Esophagus muscularis mucosa (tissue), 4 donors: Measurements from ENCODE around the gene ZFP90. TPM values are rescaled to one million over a fixed set of nuclear protein-coding genes. Genes with fewer than 3 reads are reported as not detected.

Source experiments
- DNase-seq: peaks from one replicate; pipeline ENCODE4 v3.0.0-alpha.2; 2017; ENCODE audit errors: extremely low spot score
- H3K27ac ChIP-seq, 4 donors: fragments of 200-600 bp; sonication (generic); replicated peaks in 1 of 4; 1 replicate in 3 of 4; 2 replicates in 1 of 4; pipeline ENCODE4 v1.5.1; 2016 to 2019; ENCODE audit warnings: mild to moderate bottlenecking in 1 of 4
- H3K27me3 ChIP-seq, 4 donors: fragments of 200-600 bp; sonication (generic); one replicate each; pipeline versions ENCODE4 v1.5.1 to v1.6.0; 2016 to 2019
- H3K36me3 ChIP-seq, 4 donors: fragments of 200-600 bp; sonication (generic); one replicate each; pipeline ENCODE4 v1.5.1; 2016 to 2019
- H3K4me1 ChIP-seq, 4 donors: fragments of 200-600 bp; sonication (generic); one replicate each; pipeline ENCODE4 v1.5.1; 2016 to 2019
- H3K4me3 ChIP-seq, 4 donors: fragments of 200-600 bp; sonication (generic); 1 replicate in 2 of 4; 2 replicates in 2 of 4; pipeline ENCODE4 v1.5.1; 2016 to 2019; ENCODE audit warnings: mild to moderate bottlenecking in 4 of 4, moderate library complexity in 1 of 4
- H3K9me3 ChIP-seq, 4 donors: fragments of 200-600 bp; sonication (generic); 1 replicate in 3 of 4; 2 replicates in 1 of 4; pipeline ENCODE4 v1.5.1; 2016 to 2019
- EP300 ChIP-seq: sonication (generic); formaldehyde crosslinking; IDR thresholded peaks from one replicate; pipeline ENCODE4 v1.6.1; 2017; ENCODE audit warnings: antibody characterized with exemption
- POLR2A ChIP-seq: fragments of 450-650 bp; IDR thresholded peaks from one replicate; pipeline ENCODE4 v1.6.1; 2017; ENCODE audit warnings: antibody characterized with exemption, moderate library complexity, mild to moderate bottlenecking, low read depth
- POLR2AphosphoS5 ChIP-seq, 2 donors: sonication (generic); formaldehyde crosslinking; IDR thresholded peaks; one replicate each; pipeline ENCODE4 v1.6.1; 2017; ENCODE audit warnings: antibody characterized with exemption in 2 of 2
- WGBS: methylation state at CpG from one replicate; pipeline ENCODE4 v1.1.5; 2018; 5-methylcytosine and 5-hydroxymethylcytosine counted together
- intact Hi-C: fragments of 100-400 bp; cut with DNase I; formaldehyde crosslinking; loops from one replicate; pipeline ENCODE4 v1.15.1; 2023
- total RNA-seq, 4 donors: library from RNA; depleted of rRNA; stranded (reverse); fragments of >200 nt; gene quantifications; one replicate each; pipeline versions ENCODE4 v1.1.0 to v1.2.1, GENCODE V29; 2016
- TF ChIP-seq, protein P1 (sequence below), 3 experiments: fragments of 200-600 bp in 2 of 3; fragments of 450-650 bp in 1 of 3; sonication (generic) in 2 of 3; IDR thresholded peaks; one replicate each; pipeline ENCODE4 v1.5.1; 2017 to 2019; ENCODE audit warnings: antibody characterized with exemption in 3 of 3, mild to moderate bottlenecking in 2 of 3, moderate library complexity in 1 of 3

ZFP90 gene
- total RNA-seq, 4 donors from 2014 or later = 27.8 to 31.0 (median 29.5) TPM

GRCh38 chr16:68514511-68514910 lies 24.6 kb upstream of the ZFP90 start:
- no peak for DNase-seq
- no peak for TF ChIP-seq POLR2AphosphoS5 (IDR thresholded peaks at IDR 0.05)
- TF ChIP-seq POLR2A = no peak
- no peak for TF ChIP-seq EP300
- TF ChIP-seq, protein P1, sequence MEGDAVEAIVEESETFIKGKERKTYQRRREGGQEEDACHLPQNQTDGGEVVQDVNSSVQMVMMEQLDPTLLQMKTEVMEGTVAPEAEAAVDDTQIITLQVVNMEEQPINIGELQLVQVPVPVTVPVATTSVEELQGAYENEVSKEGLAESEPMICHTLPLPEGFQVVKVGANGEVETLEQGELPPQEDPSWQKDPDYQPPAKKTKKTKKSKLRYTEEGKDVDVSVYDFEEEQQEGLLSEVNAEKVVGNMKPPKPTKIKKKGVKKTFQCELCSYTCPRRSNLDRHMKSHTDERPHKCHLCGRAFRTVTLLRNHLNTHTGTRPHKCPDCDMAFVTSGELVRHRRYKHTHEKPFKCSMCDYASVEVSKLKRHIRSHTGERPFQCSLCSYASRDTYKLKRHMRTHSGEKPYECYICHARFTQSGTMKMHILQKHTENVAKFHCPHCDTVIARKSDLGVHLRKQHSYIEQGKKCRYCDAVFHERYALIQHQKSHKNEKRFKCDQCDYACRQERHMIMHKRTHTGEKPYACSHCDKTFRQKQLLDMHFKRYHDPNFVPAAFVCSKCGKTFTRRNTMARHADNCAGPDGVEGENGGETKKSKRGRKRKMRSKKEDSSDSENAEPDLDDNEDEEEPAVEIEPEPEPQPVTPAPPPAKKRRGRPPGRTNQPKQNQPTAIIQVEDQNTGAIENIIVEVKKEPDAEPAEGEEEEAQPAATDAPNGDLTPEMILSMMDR (IDR thresholded peaks at IDR 0.05) = no peak
- no peaks in the 10 kb centered on the region for H3K36me3 ChIP-seq
- WGBS = 83% methylated on average over 3 of the region's 3 CpGs
- intact Hi-C loops = no loop called here
- H3K4me3 ChIP-seq = no peak overlapping the region
- no peaks in the 10 kb centered on the region for H3K9me3 ChIP-seq
- no peak overlapping the region for H3K27ac ChIP-seq
- H3K4me1 ChIP-seq = peaks cover 0 to 9% (median 7%) of the 10 kb centered on the region in 4 donors
- peaks cover 0 to 31% (median 3%) of the 10 kb centered on the region in 4 donors for H3K27me3 ChIP-seq

DNA sequence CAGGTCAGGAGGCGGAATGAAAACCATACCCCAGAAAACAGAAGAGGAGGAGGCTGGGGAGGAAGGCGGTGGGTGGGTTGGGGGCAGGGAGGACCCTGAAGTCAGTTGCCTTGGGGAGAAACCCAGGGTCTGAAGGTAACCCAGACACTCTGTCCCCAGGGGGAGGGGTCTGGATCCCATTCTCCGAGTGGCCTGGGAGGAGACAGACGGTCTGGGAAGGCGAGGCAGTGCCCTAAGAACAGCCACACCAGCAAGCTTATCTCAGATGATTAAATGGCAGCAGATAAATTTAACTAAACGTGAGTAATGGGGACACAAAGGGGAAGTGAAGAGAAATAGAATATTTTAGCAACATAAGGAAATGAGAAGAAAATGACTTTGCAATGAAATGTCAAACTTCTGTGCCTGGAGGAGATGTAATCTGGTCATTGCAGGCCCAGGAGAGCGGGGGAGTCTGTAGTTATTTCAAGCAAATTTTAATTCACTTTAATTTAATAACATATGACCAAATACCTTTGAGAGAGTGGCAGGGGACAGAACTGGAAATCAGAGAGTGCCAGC lies 21.4 kb upstream of the ZFP90 start:
- H3K27me3 ChIP-seq = peaks cover 0 to 2% (median 0%) of the 10 kb centered on the region in 4 donors
- 78% methylated on average over 7 of the region's 7 CpGs for WGBS
- TF ChIP-seq POLR2A (no peak), EP300 (no peak), POLR2AphosphoS5 (IDR thresholded peaks at IDR 0.05) (no peak)
- TF ChIP-seq, protein P1 (IDR thresholded peaks at IDR 0.05) = no peak
- no peak overlapping the region for H3K4me3 ChIP-seq
- DNase-seq = no peak
- peaks cover 7 to 9% (median 8%) of the 10 kb centered on the region in 4 donors for H3K4me1 ChIP-seq
- intact Hi-C loops = no loop called here
- no peak overlapping the region for H3K27ac ChIP-seq
- H3K9me3 ChIP-seq = no peaks in the 10 kb centered on the region
- no peaks in the 10 kb centered on the region for H3K36me3 ChIP-seq

DNA sequence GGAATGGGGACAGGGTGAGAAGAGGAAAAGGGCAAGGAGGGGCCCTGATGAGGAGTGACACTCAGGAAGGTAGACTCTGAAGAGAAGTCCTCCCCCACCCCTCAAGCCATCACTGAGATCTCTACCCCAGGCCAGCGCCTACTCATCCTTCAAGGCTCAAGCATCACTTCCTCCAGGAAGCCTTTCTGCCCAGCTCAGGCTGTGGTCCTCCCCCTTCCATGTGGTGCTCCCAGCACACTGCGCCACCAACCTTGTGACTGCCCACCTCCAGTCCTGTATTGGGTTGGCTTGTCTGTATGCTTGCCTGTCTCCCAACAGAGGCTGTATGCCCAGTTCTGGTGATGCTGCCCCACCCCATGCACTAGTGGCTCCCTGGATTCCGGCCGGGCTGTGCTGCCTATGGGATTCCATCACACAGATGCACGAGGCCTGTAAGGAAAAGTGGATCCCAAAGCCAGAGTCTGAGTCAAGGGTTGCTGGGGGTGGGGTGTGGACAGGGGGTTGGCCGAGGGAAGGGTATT lies 19.8 kb upstream of the ZFP90 start:
- peaks cover 0 to 4% (median 0%) of the 10 kb centered on the region in 4 donors for H3K27me3 ChIP-seq
- WGBS = 79% methylated on average over 5 of the region's 6 CpGs
- H3K9me3 ChIP-seq = no peaks in the 10 kb centered on the region
- no peaks in the 10 kb centered on the region for H3K36me3 ChIP-seq
- H3K4me3 ChIP-seq = no peak overlapping the region
- intact Hi-C loops = no loop called here
- H3K4me1 ChIP-seq = peaks cover 7 to 9% (median 8%) of the 10 kb centered on the region in 4 donors
- TF ChIP-seq POLR2AphosphoS5 (IDR thresholded peaks at IDR 0.05) = no peak
- DNase-seq = no peak
- no peak overlapping the region for H3K27ac ChIP-seq

- peaks cover 7 to 9% (median 8%) of the 10 kb centered on the region in 4 donors for H3K4me1 ChIP-seq
- H3K27ac ChIP-seq = no peak overlapping the region
- TF ChIP-seq, protein P1 (IDR thresholded peaks at IDR 0.05) = peak; percentile 87 to 100 (median 88)
- peak in 1 of 2 donors; percentile 41 for TF ChIP-seq POLR2AphosphoS5 (IDR thresholded peaks at IDR 0.05)
- no peak for TF ChIP-seq EP300
- peak; percentile 94 for DNase-seq
- 0% methylated on average over 7 of the region's 22 CpGs for WGBS
- no peaks in the 10 kb centered on the region for H3K9me3 ChIP-seq
- intact Hi-C loops = no loop called here
- H3K36me3 ChIP-seq = no peaks in the 10 kb centered on the region
- peaks cover 0 to 12% (median 0%) of the 10 kb centered on the region in 4 donors for H3K27me3 ChIP-seq
- H3K4me3 ChIP-seq = peak overlapping the region; percentile 35 to 57 (median 44)
Measured at GRCh38 chr16:68520649-68521086, 18.4 kb upstream of the ZFP90 start.

DNA sequence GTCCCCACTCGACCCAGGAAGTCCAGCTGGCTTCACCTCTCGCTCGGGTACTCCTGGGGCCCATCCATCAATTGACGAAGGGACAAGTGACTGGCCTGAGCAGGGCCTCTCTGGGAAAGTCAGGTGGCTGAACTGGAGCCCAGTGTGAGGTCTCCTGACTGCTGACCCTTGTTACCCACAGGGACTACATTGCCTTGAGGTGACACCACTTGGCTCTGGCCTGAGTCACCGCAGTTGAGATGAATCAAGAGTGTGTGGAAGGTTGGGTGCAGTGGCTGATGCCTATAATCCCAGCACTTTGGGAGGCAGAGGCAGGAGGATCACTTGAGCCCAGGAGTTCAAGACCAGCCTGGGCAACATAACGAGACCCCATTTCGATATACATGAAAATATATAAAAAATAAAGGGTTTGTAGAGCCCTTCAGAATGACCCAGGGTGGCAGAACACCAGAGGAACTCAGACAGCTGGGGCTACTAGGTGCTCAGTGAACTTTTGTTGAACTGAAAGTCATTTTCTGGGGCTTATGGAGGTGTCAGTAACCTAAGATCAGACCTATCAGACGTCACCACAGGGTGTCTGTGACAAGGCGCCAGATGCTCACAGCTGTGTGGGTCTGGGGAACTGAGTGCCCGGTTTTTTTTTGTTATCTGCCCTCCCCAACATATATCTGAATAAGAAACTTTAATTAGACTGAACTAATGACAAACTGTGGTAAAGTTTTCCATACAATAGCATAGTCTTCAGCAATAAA lies 14.8 kb upstream of the ZFP90 start:
- no peak for DNase-seq
- Histone ChIP-seq H3K9me3 (no peaks in the 10 kb centered on the region), H3K4me3 (no peak overlapping the region), H3K4me1 (peaks cover 13 to 16% (median 15%) of the 10 kb centered on the region in 4 donors), H3K27ac (no peak overlapping the region), H3K36me3 (no peaks in the 10 kb centered on the region), H3K27me3 (peaks cover 0 to 16% (median 0%) of the 10 kb centered on the region in 4 donors)
- 62% methylated on average over 10 of the region's 10 CpGs for WGBS
- intact Hi-C loops = no loop called here
- no peak for TF ChIP-seq POLR2A
